Measurements from ENCODE around the gene CAPN1. TPM values are rescaled to one million over a fixed set of nuclear protein-coding genes. Genes with fewer than 3 reads are reported as not detected.
"Not testable (repeated sequence)": the region's sequence is repeated elsewhere in the genome, so short reads cannot be mapped to it uniquely, and the experiment has no call there.

CAPN1 gene
- total and polyA plus RNA-seq, 2 donors (not counting 1 experiment from before 2014, with no cell fraction given), result 70.3 to 94.5 TPM

DNA sequence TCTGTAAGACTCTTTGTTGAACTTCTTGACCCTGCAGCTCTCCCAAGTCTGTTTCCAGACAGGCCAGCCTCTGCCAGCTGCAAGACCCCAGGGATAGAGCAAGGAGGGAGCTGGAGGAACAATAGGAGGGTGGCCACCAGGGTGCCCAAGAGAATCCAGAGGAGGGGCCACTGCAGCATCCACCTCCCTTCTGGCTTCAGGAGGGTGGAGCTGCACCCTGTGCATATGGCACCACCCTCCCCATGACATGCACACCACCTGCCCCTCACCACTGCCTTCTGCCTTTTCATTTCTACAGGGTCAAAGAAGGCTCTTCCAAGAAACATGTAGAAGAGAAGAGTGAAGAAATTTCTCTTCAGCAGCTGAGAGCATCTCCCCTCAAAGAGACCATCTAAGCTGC lies 60.0 kb downstream of the CAPN1 start:
- Histone ChIP-seq H3K4me2 (ENCODE audit: extremely low read depth, insufficient read depth, low read length) (no peak overlapping the region), H3K4me1 (ENCODE audit: control insufficient read depth, extremely low read depth, insufficient read depth, low read length) (no peaks in the 10 kb centered on the region), H2AFZ (ENCODE audit: low read length) (no peak overlapping the region), H3K9me3 (ENCODE audit: control insufficient read depth, insufficient read depth, low read depth, low read length) (no peaks in the 10 kb centered on the region), H3K27ac (ENCODE audit: insufficient read depth, low read length) (no peak overlapping the region), H3K9ac (ENCODE audit: insufficient read depth, low read length) (no peak overlapping the region), H3K79me2 (ENCODE audit: control insufficient read depth, insufficient read depth, low read length) (no peaks in the 10 kb centered on the region), H3K36me3 (ENCODE audit: control insufficient read depth, insufficient read depth, low read length) (no peaks in the 10 kb centered on the region), H3K27me3 (ENCODE audit: control insufficient read depth, insufficient read depth, low read length) (no peaks in the 10 kb centered on the region), H4K20me1 (ENCODE audit: control insufficient read depth, extremely low read depth, insufficient read depth, low read length) (no peaks in the 10 kb centered on the region), H3K4me3 (replicated peaks in 1 of 4; ENCODE audit: control extremely low read depth in 1 of 4, insufficient read depth in 1 of 4, low read depth in 3 of 4, low read length in 4 of 4) (no peak overlapping the region)
- no peak for DNase-seq (ENCODE audit: low read depth in 2 of 2)
- TF ChIP-seq, protein P1, sequence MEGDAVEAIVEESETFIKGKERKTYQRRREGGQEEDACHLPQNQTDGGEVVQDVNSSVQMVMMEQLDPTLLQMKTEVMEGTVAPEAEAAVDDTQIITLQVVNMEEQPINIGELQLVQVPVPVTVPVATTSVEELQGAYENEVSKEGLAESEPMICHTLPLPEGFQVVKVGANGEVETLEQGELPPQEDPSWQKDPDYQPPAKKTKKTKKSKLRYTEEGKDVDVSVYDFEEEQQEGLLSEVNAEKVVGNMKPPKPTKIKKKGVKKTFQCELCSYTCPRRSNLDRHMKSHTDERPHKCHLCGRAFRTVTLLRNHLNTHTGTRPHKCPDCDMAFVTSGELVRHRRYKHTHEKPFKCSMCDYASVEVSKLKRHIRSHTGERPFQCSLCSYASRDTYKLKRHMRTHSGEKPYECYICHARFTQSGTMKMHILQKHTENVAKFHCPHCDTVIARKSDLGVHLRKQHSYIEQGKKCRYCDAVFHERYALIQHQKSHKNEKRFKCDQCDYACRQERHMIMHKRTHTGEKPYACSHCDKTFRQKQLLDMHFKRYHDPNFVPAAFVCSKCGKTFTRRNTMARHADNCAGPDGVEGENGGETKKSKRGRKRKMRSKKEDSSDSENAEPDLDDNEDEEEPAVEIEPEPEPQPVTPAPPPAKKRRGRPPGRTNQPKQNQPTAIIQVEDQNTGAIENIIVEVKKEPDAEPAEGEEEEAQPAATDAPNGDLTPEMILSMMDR (conservative IDR thresholded peaks at IDR 0.05 in 1 of 2, IDR thresholded peaks at IDR 0.05 in 1 of 2; ENCODE audit: low read depth in 1 of 2, low read length in 2 of 2), result no peak
- no peak for TF ChIP-seq EZH2 (IDR thresholded peaks at IDR 0.05; ENCODE audit: low read length, missing control alignments)

DNA sequence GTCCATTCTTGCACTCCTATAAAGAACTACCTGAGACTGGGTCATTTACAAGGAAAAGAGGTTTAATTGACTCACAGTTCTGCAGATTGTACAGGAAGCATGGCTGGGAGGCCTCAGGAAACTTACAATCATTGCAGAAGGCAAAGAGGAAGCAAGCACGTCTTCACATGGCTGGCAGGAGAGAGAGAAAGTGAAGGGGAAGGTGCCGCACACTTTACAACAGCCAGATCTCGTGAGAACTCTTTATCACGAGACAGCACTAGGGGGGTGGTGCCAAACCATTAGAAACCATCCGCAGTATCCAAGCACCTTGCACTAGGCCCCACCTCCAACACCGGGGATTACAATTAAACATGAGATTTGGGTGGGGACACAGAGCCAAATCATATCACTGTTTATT lies 60.7 kb downstream of the CAPN1 start:
- H3K27me3 ChIP-seq (ENCODE audit: control insufficient read depth, insufficient read depth, low read length), result no peaks in the 10 kb centered on the region

DNA sequence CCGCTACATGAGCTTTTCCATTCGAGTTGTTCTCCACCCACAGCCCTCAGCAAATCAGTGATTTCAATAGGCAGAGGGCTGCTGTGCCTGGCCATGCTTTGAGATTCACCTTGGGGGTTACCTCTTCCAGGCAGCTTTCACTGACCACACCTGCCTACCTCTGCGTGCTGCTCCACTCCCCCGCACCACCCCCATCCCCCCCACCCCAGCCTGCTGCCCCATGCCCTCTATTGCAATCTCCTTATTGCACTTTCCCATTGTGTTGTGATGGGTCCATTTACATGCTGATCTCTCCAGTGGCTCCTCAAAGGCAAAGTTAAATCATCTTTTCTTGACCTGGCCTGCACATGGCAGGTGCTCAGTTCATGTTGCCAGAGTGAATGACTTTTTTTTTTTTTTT lies 62.1 kb downstream of the CAPN1 start:
- Histone ChIP-seq H3K27ac (ENCODE audit: insufficient read depth, low read length) (no peak overlapping the region), H3K9me3 (ENCODE audit: control insufficient read depth, insufficient read depth, low read depth, low read length) (no peaks in the 10 kb centered on the region), H3K4me2 (ENCODE audit: extremely low read depth, insufficient read depth, low read length) (no peak overlapping the region), H2AFZ (ENCODE audit: low read length) (no peak overlapping the region), H3K9ac (ENCODE audit: insufficient read depth, low read length) (no peak overlapping the region), H3K36me3 (ENCODE audit: control insufficient read depth, insufficient read depth, low read length) (no peaks in the 10 kb centered on the region), H4K20me1 (ENCODE audit: control insufficient read depth, extremely low read depth, insufficient read depth, low read length) (no peaks in the 10 kb centered on the region), H3K27me3 (ENCODE audit: control insufficient read depth, insufficient read depth, low read length) (no peaks in the 10 kb centered on the region), H3K79me2 (ENCODE audit: control insufficient read depth, insufficient read depth, low read length) (no peaks in the 10 kb centered on the region), H3K4me1 (ENCODE audit: control insufficient read depth, extremely low read depth, insufficient read depth, low read length) (no peaks in the 10 kb centered on the region), H3K4me3 (replicated peaks in 1 of 4; ENCODE audit: control extremely low read depth in 1 of 4, insufficient read depth in 1 of 4, low read depth in 3 of 4, low read length in 4 of 4) (no peak overlapping the region)
- DNase-seq (ENCODE audit: low read depth in 2 of 2), result no peak
- no peak for TF ChIP-seq EZH2 (IDR thresholded peaks at IDR 0.05; ENCODE audit: low read length, missing control alignments)
- TF ChIP-seq, protein P1 (conservative IDR thresholded peaks at IDR 0.05 in 1 of 2, IDR thresholded peaks at IDR 0.05 in 1 of 2; ENCODE audit: low read depth in 1 of 2, low read length in 2 of 2), result no peak

More for the DNA sequence above, 60.7 kb downstream of the CAPN1 start:
- no peak for DNase-seq (ENCODE audit: low read depth in 2 of 2)
- Histone ChIP-seq H3K9ac (ENCODE audit: insufficient read depth, low read length) (no peak overlapping the region), H3K27ac (ENCODE audit: insufficient read depth, low read length) (no peak overlapping the region), H3K4me2 (ENCODE audit: extremely low read depth, insufficient read depth, low read length) (no peak overlapping the region), H3K79me2 (ENCODE audit: control insufficient read depth, insufficient read depth, low read length) (no peaks in the 10 kb centered on the region), H3K4me1 (ENCODE audit: control insufficient read depth, extremely low read depth, insufficient read depth, low read length) (no peaks in the 10 kb centered on the region), H2AFZ (ENCODE audit: low read length) (no peak overlapping the region), H3K36me3 (ENCODE audit: control insufficient read depth, insufficient read depth, low read length) (no peaks in the 10 kb centered on the region), H3K9me3 (ENCODE audit: control insufficient read depth, insufficient read depth, low read depth, low read length) (no peaks in the 10 kb centered on the region), H4K20me1 (ENCODE audit: control insufficient read depth, extremely low read depth, insufficient read depth, low read length) (no peaks in the 10 kb centered on the region), H3K4me3 (replicated peaks in 1 of 4; ENCODE audit: control extremely low read depth in 1 of 4, insufficient read depth in 1 of 4, low read depth in 3 of 4, low read length in 4 of 4) (no peak overlapping the region)
- no peak for TF ChIP-seq EZH2 (IDR thresholded peaks at IDR 0.05; ENCODE audit: low read length, missing control alignments)
- TF ChIP-seq, protein P1 (conservative IDR thresholded peaks at IDR 0.05 in 1 of 2, IDR thresholded peaks at IDR 0.05 in 1 of 2; ENCODE audit: low read depth in 1 of 2, low read length in 2 of 2), result no peak

DNA sequence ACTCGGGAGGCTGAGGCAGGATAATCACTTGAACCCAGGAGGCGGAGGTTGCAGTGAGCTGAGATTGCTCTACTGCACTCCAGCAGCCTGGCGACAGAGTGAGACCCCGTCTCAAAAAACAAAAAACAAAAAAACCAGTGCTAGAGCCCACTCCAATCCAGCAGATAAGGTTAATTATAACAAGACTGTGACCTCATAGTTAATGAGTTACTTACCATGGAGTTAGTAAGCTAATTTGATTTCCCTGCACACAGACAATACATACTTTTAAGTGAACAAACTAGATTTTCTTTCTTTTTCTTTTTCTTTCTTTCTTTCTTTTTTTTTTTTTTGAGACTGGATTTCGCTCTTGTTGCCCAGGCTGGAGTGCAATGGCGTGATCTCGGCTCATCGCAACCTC lies 63.3 kb downstream of the CAPN1 start:
- H4K20me1 ChIP-seq (ENCODE audit: control insufficient read depth, extremely low read depth, insufficient read depth, low read length); H3K27me3 ChIP-seq (ENCODE audit: control insufficient read depth, insufficient read depth, low read length); H3K4me1 ChIP-seq (ENCODE audit: control insufficient read depth, extremely low read depth, insufficient read depth, low read length); H3K4me2 ChIP-seq (ENCODE audit: extremely low read depth, insufficient read depth, low read length); DNase-seq (ENCODE audit: low read depth in 2 of 2); H3K36me3 ChIP-seq (ENCODE audit: control insufficient read depth, insufficient read depth, low read length); H2AFZ ChIP-seq (ENCODE audit: low read length); H3K9me3 ChIP-seq (ENCODE audit: control insufficient read depth, insufficient read depth, low read depth, low read length); H3K27ac ChIP-seq (ENCODE audit: insufficient read depth, low read length); H3K79me2 ChIP-seq (ENCODE audit: control insufficient read depth, insufficient read depth, low read length); H3K9ac ChIP-seq (ENCODE audit: insufficient read depth, low read length); H3K4me3 ChIP-seq (replicated peaks in 1 of 4; ENCODE audit: control extremely low read depth in 1 of 4, insufficient read depth in 1 of 4, low read depth in 3 of 4, low read length in 4 of 4): not testable (repeated sequence)
